ENCODE data around the gene APOBR. TPM values are rescaled to one million over a fixed set of nuclear protein-coding genes. Genes with fewer than 3 reads are reported as not detected.
A peak's percentile ranks its signal among the peaks of the same experiment; 100 is the strongest.
"Not testable (repeated sequence)": the region's sequence is repeated elsewhere in the genome, so short reads cannot be mapped to it uniquely, and the experiment has no call there.

Gene APOBR
- total RNA-seq, 2 donors from 2014 or later, result 60.8 to 87.4 TPM

DNA sequence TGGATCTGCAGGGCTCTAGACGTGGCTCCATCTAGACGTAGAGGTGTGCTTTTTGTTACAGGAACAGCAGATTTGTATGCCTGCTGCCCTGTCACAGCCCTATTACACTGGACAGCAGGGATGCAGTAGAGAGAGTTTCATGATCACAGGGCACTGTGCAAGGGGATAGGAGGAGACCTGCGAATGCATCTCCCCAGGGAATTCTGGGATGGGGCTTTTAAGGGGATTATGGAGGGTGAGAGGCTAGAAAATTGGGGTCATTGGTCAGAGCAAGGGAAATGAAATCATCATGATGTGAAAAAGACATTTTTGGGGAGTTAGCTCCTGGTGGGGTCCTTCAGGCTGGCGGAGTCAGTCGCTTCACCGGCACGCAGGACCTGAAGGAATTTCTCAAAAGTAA, 48.2 kb downstream of the APOBR start:
- TF ChIP-seq, protein P1, sequence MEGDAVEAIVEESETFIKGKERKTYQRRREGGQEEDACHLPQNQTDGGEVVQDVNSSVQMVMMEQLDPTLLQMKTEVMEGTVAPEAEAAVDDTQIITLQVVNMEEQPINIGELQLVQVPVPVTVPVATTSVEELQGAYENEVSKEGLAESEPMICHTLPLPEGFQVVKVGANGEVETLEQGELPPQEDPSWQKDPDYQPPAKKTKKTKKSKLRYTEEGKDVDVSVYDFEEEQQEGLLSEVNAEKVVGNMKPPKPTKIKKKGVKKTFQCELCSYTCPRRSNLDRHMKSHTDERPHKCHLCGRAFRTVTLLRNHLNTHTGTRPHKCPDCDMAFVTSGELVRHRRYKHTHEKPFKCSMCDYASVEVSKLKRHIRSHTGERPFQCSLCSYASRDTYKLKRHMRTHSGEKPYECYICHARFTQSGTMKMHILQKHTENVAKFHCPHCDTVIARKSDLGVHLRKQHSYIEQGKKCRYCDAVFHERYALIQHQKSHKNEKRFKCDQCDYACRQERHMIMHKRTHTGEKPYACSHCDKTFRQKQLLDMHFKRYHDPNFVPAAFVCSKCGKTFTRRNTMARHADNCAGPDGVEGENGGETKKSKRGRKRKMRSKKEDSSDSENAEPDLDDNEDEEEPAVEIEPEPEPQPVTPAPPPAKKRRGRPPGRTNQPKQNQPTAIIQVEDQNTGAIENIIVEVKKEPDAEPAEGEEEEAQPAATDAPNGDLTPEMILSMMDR (IDR thresholded peaks at IDR 0.05), result no peak
- Histone ChIP-seq H3K27me3 (no peaks in the 10 kb centered on the region), H3K4me1 (peaks cover 4% of the 10 kb centered on the region), H3K27ac (peak overlapping the region; percentile 72), H3K9me3 (no peaks in the 10 kb centered on the region), H3K9ac (ENCODE audit: low read depth in 2 of 2, low read length in 2 of 2) (peak overlapping the region; percentile 70 to 71), H3K4me3 (no peak overlapping the region), H3K36me3 (no peaks in the 10 kb centered on the region)
- no peak for DNase-seq
- intact Hi-C loops (cut with DNase I), result loop anchor here (10.0 kb wide), 1 partner anchor 58 kb away; no protein-coding TSS in a partner anchor

DNA sequence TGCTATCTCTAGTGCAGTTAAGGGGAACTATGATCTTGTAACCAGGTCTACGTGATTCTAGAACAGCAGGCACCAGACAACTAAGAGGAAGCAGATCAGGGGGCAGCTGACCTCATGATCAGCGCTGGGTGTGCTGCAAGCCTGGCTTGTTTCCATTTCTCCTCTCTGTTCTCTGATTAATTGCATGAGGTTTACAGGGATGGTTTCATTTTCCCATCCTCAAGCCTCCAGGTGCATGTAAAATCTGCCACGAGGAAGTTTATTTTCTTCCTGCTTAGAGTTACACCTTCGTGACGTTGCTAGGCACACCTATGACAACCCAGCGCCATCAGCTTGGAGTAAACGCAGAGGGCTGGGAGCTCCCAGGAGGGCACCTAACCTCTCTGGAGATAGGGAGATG, 48.6 kb downstream of the APOBR start:
- Histone ChIP-seq H3K4me3 (no peak overlapping the region), H3K27ac (peak overlapping the region; percentile 72), H3K27me3 (no peaks in the 10 kb centered on the region), H3K9me3 (no peaks in the 10 kb centered on the region), H3K4me1 (peaks cover 4% of the 10 kb centered on the region), H3K36me3 (no peaks in the 10 kb centered on the region), H3K9ac (ENCODE audit: low read depth in 2 of 2, low read length in 2 of 2) (peak overlapping the region in 1 of 2 donors; percentile 71)
- TF ChIP-seq, protein P1 (IDR thresholded peaks at IDR 0.05), result no peak
- DNase-seq, result peak; percentile 89
- intact Hi-C loops (cut with DNase I), result loop anchor here (10.0 kb wide), 1 partner anchor 58 kb away; no protein-coding TSS in a partner anchor

- no peak overlapping the region for H3K4me3 ChIP-seq
- H3K4me1 ChIP-seq, result peaks cover 4% of the 10 kb centered on the region
- no peak overlapping the region for H3K27ac ChIP-seq
- H3K36me3 ChIP-seq, result no peaks in the 10 kb centered on the region
- H3K27me3 ChIP-seq, result no peaks in the 10 kb centered on the region
- H3K9me3 ChIP-seq, result no peaks in the 10 kb centered on the region
- DNase-seq, result no peak
- no peak overlapping the region for H3K9ac ChIP-seq (ENCODE audit: low read depth in 2 of 2, low read length in 2 of 2)
- TF ChIP-seq, protein P1 (IDR thresholded peaks at IDR 0.05), result no peak
- intact Hi-C loops (cut with DNase I), result loop anchor here (10.0 kb wide), 1 partner anchor 60 kb away; no protein-coding TSS in a partner anchor
Measured at GRCh38 chr16:28544998-28545397, 50.6 kb downstream of the APOBR start.

DNA sequence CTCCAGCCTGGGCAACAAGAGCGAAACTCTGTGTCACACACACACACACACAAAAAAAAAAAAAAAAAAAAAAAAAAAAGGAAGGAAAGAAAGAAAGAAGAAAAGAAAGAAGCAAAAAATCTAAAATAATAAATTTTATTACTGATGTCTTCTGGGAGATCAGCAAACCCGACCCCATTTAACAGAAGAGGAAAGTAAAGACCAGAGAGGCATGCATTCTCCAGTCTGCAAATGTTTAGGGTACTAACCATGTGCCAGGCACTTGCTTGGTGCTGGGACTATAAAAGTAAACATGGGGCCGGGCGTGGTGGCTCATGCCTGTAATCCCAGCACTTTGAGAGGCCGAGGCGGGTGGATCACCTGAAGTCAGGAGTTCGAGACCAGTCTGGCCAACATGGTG, 51.5 kb downstream of the APOBR start:
- H3K4me3 ChIP-seq; H3K27me3 ChIP-seq; H3K9me3 ChIP-seq; DNase-seq; H3K36me3 ChIP-seq; H3K9ac ChIP-seq (ENCODE audit: low read depth in 2 of 2, low read length in 2 of 2); H3K4me1 ChIP-seq; H3K27ac ChIP-seq: not testable (repeated sequence)
- intact Hi-C loops (cut with DNase I), result loop anchor here (10.0 kb wide), 1 partner anchor 61 kb away; no protein-coding TSS in a partner anchor

- Histone ChIP-seq H3K36me3 (no peaks in the 10 kb centered on the region), H3K9me3 (no peaks in the 10 kb centered on the region), H3K9ac (ENCODE audit: low read depth in 2 of 2, low read length in 2 of 2) (no peak overlapping the region), H3K4me1 (no peaks in the 10 kb centered on the region), H3K4me3 (no peak overlapping the region), H3K27ac (no peak overlapping the region), H3K27me3 (no peaks in the 10 kb centered on the region)
- no peak for DNase-seq
- TF ChIP-seq, protein P1 (IDR thresholded peaks at IDR 0.05), result no peak
- intact Hi-C loops (cut with DNase I), result loop anchor here (10.0 kb wide), 1 partner anchor 62 kb away; no protein-coding TSS in a partner anchor
Measured at GRCh38 chr16:28546626-28547025, 52.2 kb downstream of the APOBR start.

DNA sequence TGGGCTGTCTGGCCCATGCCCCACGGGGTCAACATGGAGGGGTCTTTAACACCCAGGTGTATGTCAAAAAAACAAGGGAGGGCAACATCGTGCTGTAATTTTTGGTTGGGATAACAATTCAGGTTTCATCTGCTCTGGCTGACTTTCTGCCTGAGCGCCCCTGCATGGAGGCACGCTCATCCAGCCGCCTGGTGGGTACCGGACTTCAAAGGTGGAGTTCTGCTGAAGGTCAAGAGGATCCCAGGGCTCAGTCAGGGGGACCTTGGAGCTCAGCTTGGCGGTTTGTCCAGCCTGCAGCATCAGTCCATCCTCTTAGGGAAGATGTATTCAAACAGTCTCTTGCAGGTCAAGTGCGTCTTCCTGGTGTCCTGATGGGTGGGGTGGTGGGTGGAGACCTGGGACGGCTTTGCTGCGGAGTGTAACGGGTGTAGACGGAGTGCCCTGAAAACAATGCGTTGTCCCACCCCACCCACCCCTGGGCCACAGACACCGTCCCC, 53.9 kb downstream of the APOBR start:
- no peaks in the 10 kb centered on the region for H3K36me3 ChIP-seq
- no peaks in the 10 kb centered on the region for H3K4me1 ChIP-seq
- H3K4me3 ChIP-seq, result no peak overlapping the region
- H3K27ac ChIP-seq, result no peak overlapping the region
- no peak for DNase-seq
- H3K27me3 ChIP-seq, result no peaks in the 10 kb centered on the region
- no peaks in the 10 kb centered on the region for H3K9me3 ChIP-seq
- TF ChIP-seq, protein P1 (IDR thresholded peaks at IDR 0.05), result no peak
- intact Hi-C loops (cut with DNase I), result loop anchor here (10.0 kb wide), 1 partner anchor 64 kb away; no protein-coding TSS in a partner anchor
- no peak overlapping the region for H3K9ac ChIP-seq (ENCODE audit: low read depth in 2 of 2, low read length in 2 of 2)
